ENCODE data around the gene GLYATL1.

The GLYATL1 gene

DNA sequence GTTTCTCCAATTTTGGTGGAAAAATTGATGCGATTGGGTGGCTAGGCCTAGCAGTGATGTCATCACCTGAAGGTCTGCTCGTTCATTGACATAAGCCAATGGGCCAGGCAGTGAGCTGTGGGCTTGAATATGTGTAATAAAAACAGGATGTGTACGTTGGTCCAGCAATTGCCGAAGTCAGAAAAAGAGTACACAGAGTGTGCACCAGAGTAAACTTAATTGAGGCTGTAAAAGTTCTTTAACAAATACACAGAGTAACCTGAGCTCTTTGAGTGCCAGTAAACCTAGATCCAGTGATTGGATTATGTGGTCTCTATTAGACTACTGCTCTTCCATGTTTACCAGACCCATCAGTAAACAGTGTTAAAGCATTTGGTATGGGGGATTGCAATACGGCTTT lies 13.0 kb upstream of the GLYATL1 start:
- in situ Hi-C loops (cut with MboI; ENCODE audit: low sequenced_read_pairs), result no loop called here

GRCh38 chr11:58926695-58927094 lies 12.6 kb upstream of the GLYATL1 start:
- in situ Hi-C loops (cut with MboI; ENCODE audit: low sequenced_read_pairs), result no loop called here

DNA sequence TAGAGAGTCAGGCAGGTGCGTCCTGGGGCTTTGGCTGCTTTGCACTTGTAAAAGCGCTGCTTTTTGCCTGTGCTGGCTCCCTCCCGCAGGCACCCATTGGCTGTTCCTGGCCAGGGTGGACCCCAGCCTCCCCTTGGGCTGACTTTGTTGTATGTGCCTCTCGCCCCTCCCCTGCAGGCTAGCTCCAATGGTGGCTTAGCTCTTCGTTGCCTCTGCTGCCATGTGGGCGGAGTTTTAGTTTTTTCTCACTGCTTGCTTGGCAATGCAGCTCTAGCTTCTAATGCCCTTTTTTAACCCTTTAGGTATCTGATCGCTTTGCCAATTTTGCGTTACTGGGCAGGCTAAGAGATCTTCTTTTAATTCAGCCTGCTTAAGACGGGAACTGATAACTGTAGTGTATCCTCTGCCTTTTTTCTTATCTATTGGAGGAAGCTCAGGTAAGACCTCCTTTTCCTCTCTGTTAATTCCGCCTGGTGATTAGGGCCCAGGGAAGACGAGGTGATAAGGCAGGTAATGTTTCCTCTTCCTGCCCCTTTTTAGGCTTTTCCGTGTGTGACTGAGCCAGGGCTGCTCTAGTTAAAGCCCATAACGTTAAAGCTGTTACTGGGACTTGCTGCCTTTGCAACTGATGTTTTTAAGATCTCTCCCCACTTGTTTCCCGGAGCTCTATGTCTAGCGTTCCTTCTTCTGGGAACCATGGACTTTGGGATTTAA lies 11.7 kb upstream of the GLYATL1 start:
- in situ Hi-C loops (cut with MboI; ENCODE audit: low sequenced_read_pairs), result no loop called here

GRCh38 chr11:58928107-58928499 lies 11.2 kb upstream of the GLYATL1 start:
- in situ Hi-C loops (cut with MboI; ENCODE audit: low sequenced_read_pairs), result no loop called here

DNA sequence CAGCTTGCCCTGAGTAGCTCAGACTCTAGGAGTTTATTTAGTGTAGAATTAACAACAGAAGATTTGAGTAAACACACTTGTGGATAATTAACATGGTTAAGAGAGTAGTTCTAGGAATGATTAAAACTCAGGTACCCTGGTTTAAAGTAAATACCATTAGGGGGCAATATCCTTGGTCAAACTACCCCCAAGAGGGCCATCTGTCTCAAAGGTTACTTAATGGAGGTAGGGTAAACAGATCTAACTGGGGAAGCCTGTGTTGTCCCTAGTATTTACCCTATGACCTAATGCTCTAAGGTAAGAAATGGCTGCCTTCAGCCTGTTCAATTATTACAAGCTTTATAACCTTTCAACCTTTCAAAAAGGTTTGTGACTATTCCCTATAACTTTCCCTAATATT lies 10.6 kb upstream of the GLYATL1 start:
- in situ Hi-C loops (cut with MboI; ENCODE audit: low sequenced_read_pairs), result no loop called here

GRCh38 chr11:58930926-58931325 lies 8.4 kb upstream of the GLYATL1 start:
- in situ Hi-C loops (cut with MboI; ENCODE audit: low sequenced_read_pairs), result no loop called here

DNA sequence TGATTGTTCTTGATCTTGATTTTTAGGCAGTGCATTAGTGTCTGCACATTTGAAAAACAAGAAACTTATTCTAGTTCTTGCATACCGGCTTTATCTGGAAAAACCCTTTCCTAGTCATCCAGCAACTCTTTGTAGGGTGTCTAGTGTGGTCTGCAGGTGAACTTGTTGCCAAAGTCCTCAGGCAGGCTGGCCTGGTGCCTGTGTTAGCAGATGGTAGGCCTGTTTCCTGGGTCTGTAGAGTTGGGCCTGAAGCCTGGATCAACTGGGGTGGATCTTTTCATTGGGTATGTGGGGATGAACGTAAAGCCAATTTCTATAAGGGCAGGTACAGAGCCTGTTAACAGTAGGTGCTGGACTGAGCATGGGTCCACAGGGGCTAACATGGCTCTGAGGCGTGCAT lies 5.6 kb upstream of the GLYATL1 start:
- in situ Hi-C loops (cut with MboI; ENCODE audit: low sequenced_read_pairs), result no loop called here

DNA sequence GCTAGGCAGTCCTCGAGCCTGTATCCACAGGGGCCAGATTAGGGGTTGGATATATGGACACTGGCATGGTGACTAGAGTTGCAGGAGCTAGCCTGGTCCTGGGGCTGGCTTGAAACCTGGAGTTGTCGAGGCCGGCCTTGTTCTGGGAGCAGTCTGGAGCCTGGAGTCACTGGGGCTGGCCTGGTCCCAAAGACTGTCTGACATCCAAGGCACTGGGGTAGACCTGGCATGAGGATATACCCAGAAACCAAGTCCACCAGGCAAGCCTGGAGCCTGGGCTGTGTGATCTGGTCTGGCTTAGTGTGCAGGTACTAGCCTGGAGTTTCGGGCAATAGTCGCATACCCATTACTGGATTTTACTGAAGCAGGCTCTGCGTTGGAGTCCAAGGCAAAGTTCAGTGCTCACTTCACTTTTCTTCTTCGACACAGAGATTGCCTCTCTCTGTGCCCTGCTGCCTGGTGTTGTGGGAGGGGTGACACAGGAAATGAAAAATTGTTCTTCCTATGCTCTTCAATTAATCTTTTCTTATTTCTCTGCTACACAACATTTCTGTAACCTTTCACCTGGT lies 4.3 kb upstream of the GLYATL1 start:
- in situ Hi-C loops (cut with MboI; ENCODE audit: low sequenced_read_pairs), result no loop called here

DNA sequence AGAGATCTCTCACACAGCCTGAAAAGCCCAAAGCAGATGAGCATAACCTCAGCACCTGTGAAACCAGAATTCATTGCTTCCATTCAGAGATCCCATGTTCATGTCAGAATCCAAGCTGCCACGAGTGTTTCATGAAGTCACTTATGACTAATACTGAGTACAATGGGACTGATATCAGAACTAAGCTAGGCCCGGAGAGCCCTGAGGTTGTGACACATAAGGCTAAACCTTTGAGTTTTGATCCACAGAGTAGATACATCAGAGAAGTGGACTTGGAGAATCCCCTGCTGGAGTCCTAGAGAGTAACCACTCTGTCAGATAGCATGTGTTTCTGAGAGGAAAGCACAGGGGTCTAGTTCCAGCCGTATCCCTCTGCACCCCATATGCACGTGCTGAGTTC lies 890 bp upstream of the GLYATL1 start:
- in situ Hi-C loops (cut with MboI; ENCODE audit: low sequenced_read_pairs), result no loop called here

DNA sequence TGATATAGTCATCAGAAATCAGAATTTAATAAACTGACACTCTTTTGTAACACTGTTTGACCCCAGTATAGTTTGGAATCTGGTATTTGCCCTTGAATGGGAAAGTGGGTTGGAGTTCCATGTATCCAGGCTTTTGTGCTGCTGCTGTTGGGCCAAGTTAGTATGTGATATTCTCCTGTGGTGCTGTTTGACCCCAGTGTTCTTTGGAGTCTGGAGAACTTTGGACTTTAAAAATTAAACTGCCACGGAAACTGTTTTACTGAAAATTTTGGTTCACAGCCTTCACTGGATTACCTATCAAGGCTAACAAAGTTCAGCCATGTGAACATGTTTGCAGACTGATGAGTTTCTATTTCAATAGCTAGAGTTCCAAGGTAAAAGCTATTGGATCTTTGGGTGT lies 740 bp downstream of the GLYATL1 start:
- in situ Hi-C loops (cut with MboI; ENCODE audit: low sequenced_read_pairs), result no loop called here

DNA sequence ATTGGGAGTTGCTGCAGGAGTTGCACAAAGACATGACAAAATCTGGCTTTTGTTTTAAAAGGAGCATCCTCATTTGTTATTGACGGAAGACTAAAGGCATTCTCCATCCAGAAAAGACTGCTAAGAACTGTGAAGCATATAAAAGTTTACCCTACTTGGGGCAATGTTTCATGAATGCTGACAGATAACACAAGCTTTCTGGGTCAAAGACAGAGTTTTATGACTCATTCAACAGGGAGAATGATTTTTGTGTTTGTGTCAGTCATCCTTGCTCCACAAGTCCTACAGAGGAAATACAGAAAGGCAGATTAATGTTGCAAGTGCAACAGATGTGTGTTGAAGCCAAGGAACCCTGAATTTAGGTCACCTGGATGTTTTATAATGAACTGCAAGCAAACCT lies 2.5 kb downstream of the GLYATL1 start:
- in situ Hi-C loops (cut with MboI; ENCODE audit: low sequenced_read_pairs), result no loop called here

- in situ Hi-C loops (cut with MboI; ENCODE audit: low sequenced_read_pairs), result no loop called here
Observed at GRCh38 chr11:58945663-58946062, 6.4 kb downstream of the GLYATL1 start.

GRCh38 chr11:58949184-58949583 lies 9.9 kb downstream of the GLYATL1 start:
- in situ Hi-C loops (cut with MboI; ENCODE audit: low sequenced_read_pairs), result no loop called here

- in situ Hi-C loops (cut with MboI; ENCODE audit: low sequenced_read_pairs), result no loop called here
Observed at GRCh38 chr11:58957922-58958321, 18.6 kb downstream of the GLYATL1 start.

DNA sequence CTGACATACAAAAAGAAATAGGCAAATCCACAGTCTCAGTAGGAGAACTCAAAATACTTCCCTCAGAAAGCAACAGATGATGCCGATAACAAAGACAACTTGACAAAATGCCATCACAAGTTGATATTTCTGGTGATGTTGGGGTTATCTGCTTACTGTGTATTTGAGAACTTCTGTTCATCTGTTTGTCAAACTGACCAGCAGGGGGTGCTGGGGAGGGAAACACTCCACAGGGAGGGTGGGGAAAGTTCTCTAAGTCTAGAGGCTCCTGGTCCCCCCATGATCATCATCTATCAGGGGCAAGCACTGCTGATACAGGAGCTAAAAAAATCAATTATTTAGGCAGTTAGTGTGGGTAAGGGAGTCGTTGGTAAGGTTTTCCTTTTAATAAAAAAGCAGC lies 19.2 kb downstream of the GLYATL1 start:
- in situ Hi-C loops (cut with MboI; ENCODE audit: low sequenced_read_pairs), result no loop called here

DNA sequence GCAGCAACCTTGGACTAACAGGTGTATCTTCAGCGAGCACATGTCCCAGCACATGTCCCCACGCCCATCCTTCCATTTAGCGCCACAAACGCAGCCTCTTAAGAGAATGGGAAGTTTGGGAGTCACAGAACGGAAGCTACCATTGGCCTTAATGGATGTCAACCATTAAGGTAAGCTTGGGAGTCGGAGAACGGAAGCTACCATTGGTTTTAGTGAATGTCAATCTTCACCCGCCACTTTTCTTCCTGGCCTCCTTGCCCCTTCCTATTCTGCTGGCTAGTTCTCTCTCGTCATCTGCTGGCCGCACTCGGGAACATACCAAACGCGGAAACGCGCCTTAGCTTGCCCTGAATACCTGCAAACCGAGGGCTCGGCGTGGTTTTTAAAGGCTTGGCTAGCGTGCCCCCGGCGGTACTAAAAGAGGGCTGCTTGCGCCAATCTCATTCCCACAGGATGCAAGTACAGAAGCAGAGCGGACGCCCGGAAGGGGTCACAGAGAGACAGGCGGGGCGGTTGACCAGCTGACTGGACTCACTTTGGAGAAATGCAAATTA lies 24.3 kb downstream of the GLYATL1 start:
- in situ Hi-C loops (cut with MboI; ENCODE audit: low sequenced_read_pairs), result no loop called here

DNA sequence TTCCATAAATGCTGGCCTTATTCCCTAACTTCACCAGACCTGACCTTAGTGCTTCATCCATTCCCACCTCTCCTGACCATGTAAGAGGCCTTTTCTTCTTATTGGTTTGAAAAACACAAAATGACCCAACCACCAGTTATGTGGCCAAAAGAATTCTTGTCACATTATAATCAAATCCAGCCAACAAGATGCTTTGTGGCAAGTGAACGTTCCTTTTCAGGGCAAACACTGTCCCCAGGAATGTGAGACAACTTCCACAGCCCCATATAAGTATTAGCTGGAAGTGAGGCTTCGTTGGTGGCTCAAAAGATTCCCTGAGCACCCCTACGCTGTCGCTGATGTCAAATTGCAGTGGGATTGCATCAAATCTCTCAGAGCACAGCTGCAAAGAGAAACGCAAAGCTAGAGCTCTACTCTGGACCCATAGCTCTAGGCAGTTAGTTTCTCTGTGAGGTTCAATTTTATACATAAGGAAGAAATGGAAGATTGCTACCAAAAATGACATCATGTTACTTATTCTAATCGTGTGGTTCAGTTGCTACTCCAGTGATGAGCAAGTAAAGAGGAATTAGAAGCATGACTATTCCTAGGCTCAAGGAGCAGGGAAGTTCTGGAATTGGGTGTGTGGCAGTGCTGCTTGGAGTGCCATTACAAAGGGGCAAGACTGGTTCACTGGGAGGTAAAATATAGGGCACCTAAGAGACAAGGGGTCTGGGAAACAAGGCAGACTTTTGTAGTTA lies 26.1 kb downstream of the GLYATL1 start:
- in situ Hi-C loops (cut with MboI; ENCODE audit: low sequenced_read_pairs), result no loop called here

GRCh38 chr11:58968251-58968711 lies 29.0 kb downstream of the GLYATL1 start:
- in situ Hi-C loops (cut with MboI; ENCODE audit: low sequenced_read_pairs), result no loop called here

GRCh38 chr11:58977470-58977869 lies 38.2 kb downstream of the GLYATL1 start:
- in situ Hi-C loops (cut with MboI; ENCODE audit: low sequenced_read_pairs), result no loop called here

GRCh38 chr11:58979222-58979621 lies 39.9 kb downstream of the GLYATL1 start:
- in situ Hi-C loops (cut with MboI; ENCODE audit: low sequenced_read_pairs), result no loop called here

DNA sequence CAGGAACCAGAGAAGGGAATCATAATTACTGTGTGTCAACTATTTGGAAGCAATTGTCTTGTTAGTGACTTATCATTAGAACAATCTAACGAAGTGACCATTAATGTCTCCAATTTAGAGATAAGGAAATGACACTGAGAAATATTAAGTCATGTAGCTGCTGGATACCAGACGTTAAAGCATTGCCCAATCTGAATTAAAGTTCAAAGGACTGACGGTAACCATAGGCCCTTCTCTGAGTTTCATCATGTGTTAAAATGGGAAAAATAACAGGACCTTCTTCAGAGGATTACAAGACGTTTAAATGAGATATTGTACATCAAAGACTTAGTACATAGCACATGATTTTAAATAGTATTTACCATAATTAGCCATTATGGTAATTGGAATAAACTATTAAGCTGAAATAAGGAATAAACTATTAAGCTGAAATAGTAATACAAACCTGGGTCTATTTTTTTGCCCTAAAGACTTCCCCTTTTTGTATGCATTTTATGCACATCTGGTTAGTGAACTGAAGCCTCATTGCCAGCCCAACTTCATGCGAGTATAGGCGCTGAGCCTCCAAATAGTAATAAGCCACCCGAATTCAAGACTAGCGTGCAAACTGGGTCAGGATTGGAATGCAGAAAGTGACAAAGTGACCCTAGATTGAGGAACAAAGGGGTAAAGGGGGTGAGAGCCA lies 41.0 kb downstream of the GLYATL1 start:
- in situ Hi-C loops (cut with MboI; ENCODE audit: low sequenced_read_pairs), result no loop called here

All from hTERT RPE-1 (cell line).